HG03135 (cell line): ENCODE data around the gene SFTA2.
"Not testable (repeated sequence)": the region's sequence is repeated elsewhere in the genome, so short reads cannot be mapped to it uniquely, and the experiment has no call there.

Experiments used
- ATAC-seq: cut with Tn5 transposase; IDR thresholded peaks from one replicate; pipeline ENCODE4 v1.9.1; 2021; ENCODE audit warnings: mild to moderate bottlenecking, moderate library complexity; ENCODE audit not compliant: unreplicated experiment

The SFTA2 gene

GRCh38 chr6:30914076-30914853 is 17.7 kb downstream of the SFTA2 start, which contains the start of gene VARS2:
VARS2 (plus strand) TSS chr6:30914238; CDS start chr6:30914837, 599 bp downstream.
- peak; percentile 71 for ATAC-seq

DNA sequence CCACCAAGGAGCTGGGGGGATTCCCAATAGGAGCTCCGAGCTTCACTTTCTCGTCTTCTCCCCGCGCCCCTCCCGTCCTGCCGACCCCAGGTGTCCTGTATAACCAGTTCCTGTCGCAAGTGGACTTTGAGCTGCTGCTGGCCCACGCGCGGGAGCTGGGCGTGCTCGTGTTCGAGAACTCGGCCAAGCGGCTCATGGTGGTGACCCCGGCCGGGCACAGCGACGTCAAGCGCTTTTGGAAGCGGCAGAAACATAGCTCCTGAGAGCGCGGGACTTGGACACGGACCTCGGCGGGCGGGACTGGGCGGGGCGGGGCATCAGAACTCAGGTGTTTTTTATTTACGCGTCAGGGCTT is 18.3 kb downstream of the SFTA2 start:
- no peak for ATAC-seq

GRCh38 chr6:30912746-30913520 is 19.0 kb downstream of the SFTA2 start:
- ATAC-seq, result no peak

DNA sequence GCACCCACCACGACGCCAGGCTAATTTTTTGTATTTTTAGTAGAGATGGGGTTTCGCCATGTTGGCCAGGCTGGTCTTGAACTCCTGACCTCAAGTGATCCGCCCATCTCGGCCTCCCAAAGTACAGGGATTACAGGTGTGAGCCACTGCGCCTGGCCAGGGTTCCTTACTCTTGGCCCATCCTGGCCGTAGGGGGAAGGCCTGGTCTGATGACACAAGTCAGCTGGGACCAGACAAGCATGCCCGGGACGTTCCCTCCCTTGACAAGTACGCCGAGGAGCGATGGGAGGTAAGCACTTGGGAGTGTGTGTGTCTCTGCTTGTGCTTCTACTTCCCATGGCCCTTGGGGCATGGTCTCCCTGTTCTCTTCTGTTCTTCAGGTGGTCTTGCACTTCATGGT is 21.5 kb downstream of the SFTA2 start:
- ATAC-seq, result not testable (repeated sequence)

DNA sequence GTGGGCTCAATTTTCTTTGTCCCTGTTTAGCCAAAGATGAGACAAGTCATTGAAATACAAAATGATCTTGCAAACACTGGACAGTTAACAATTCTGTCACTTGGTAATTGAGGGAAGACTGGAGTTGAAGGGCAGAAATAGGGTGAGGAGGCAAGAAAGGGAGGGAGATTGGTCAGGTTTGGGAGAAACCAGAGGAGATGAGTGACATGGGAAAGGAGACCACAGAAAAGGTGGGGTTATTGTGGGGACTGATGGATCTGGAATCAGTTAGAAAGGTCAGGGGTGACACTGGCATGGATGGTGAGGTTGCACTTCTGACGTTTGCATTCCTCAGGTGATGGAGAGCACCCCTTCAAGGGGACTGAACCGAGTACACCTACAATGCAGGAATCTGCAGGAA is 23.3 kb downstream of the SFTA2 start:
- ATAC-seq, result no peak

DNA sequence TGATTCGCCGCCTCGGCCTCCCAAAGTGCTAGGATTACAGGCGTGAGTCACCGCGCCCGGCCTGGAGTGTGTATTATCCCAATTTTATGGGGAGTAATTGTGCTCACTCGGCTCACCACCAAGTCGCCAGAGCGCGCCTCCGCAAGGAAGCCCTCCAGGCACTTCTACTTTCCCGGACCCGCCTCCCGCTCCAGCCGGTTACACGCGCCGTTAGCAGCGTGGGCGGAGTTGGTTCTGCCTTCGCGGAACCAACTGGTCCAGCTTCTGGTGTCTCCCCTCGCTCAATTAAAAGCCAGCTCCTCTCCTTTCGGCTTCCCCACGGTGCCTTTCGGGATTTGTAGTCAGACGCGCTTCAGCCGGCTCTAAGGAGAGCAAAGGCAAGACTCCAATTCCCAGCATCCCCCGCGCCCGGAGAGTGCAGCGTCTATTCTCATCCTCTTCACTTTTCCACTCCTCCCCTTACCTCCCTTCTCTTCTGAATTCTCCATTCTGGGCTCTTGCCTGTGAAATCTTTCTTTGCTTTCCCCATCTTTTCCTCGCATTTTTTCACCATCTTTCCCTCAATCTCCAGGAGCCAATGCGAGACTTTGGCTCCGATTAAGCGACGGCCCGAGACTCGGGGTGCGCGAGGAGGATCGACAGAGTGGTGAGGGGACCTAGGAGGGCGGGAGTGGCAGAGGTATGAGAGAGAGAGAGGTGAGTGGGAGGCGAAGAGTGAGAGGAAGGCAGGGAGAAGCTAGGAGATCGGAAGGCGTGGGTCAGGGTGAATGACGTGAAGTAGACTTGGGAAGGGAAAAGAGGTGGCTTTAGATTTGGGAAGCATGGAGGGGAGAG is 24.0 kb downstream of the SFTA2 start, which contains the start of gene GTF2H4:
Gene GTF2H4, plus strand, starts transcription at position 450 of the 834 bp plus-strand sequence.
- peak; percentile 91 for ATAC-seq

- ATAC-seq, result not testable (repeated sequence)
These were observed 24.6 kb downstream of the SFTA2 start for GRCh38 chr6:30907290-30907757.

GRCh38 chr6:30903236-30903635 is 28.7 kb downstream of the SFTA2 start:
- no peak for ATAC-seq

DNA sequence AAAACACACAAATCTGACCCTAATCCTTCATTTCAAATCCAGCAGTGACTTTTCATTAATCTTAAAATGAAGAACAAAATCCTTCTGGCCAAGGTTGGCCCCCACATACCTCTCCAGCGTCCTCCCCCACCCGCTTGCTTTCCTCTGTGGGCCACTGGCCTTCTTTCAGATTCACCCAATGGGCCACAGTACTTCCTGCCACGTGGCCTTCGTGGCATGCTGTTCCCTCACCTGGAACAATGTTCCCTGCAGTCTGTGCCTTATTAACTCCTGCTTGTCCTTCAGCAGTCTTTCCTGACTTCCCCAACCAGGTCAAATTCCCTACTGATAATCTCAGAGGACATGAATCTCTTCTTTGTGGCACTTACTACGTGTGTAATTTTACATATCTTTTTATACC is 29.3 kb downstream of the SFTA2 start:
- ATAC-seq, result no peak

- ATAC-seq, result not testable (repeated sequence)
These were observed 29.8 kb downstream of the SFTA2 start for GRCh38 chr6:30902196-30902595.

GRCh38 chr6:30901436-30901835 is 30.5 kb downstream of the SFTA2 start:
- ATAC-seq, result no peak

GRCh38 chr6:30900863-30901417 is 31.0 kb downstream of the SFTA2 start:
- no peak for ATAC-seq

DNA sequence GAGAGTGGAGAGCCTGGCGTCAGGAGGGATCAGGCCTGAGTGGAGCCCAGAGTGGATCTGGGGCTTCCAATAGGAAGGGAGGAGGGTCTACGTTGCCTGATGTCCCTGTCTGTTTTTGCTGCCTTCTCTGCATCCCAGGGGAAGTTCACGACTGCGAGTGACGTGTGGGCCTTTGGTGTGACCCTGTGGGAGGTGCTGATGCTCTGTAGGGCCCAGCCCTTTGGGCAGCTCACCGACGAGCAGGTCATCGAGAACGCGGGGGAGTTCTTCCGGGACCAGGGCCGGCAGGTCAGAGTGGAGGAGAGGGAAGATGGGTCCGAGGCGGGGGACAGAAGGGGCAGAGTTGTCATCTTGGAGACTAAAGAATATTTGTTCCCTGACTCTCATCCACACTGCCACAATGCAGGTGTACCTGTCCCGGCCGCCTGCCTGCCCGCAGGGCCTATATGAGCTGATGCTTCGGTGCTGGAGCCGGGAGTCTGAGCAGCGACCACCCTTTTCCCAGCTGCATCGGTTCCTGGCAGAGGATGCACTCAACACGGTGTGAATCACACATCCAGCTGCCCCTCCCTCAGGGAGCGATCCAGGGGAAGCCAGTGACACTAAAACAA is 33.1 kb downstream of the SFTA2 start:
- ATAC-seq, result no peak

GRCh38 chr6:30897882-30898281 is 34.1 kb downstream of the SFTA2 start:
- no peak for ATAC-seq

GRCh38 chr6:30896541-30896940 is 35.4 kb downstream of the SFTA2 start:
- ATAC-seq, result no peak

DNA sequence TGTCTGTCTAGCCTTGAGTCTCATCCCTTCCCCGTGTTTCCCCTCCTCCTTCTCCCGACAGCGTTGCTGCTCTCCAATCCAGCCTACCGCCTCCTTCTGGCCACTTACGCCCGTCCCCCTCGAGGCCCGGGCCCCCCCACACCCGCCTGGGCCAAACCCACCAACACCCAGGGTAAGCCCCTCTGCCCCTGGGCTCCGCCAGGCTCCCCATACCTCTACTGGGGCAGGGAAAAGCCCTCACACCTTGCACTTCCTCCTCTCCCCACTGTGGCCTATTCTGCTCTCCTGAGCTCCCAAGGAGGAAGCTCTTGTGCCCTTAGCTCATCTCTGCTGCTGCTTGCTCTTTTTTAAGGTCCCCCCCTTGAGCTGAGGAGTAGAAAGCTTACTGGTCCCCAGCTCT is 36.6 kb downstream of the SFTA2 start:
- no peak for ATAC-seq

DNA sequence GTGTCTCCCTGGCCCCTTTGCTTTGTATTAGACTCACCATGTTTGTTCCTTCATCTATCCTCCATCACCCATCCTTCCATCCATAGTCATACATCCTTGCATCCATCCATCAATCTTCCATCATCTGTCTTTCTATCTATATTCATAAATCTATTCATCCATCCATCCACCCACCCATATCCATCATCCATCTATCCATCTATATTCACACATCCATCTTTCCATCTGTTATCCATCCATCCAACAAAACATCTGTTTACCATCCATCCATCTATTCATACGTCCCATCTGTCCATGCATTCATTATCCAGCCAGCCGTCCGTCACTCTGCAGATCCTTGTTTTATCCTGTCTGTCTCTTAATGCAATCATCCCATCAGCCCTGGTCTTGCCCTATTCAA is 37.0 kb downstream of the SFTA2 start:
- no peak for ATAC-seq

DNA sequence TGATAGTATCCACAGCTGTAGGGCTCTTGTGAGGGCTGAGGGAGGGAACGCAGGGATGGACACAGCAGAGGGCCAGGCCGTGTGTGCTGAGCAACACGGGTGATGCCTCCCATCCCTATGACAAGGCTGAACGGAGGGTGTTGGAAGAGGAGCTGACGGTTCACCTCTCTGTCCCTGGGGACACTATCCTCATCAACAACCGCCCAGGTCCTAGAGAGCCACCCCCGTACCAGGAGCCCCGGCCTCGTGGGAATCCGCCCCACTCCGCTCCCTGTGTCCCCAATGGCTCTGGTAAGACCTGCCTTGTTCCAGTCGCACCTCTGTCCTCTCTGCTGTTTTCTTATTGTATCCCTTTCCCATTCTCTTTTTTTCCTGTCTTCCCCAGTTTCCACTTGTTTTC is 37.6 kb downstream of the SFTA2 start:
- no peak for ATAC-seq

DNA sequence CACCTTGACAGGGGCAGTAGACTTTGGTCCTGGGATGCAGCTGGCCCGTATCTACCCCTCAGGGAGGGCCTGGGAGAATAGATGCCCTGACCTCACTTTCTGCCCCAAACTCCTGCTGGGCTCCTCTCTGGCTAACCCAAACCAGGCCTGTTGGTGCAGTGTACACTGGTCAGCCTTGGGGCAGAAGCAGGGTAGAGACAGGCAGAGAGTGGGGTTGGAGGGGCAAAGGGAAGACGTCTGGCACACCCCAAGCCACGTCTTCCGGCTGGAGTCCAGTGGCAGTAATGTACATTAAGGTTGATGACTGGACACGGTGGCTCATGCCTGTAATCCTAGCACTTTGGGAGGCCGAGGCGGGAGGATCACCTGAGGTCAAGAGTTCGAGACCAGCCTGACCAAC is 38.3 kb downstream of the SFTA2 start:
- ATAC-seq, result no peak

- no peak for ATAC-seq
These were observed 38.9 kb downstream of the SFTA2 start for GRCh38 chr6:30893001-30893591.
